HCT116 (cell line): ENCODE results near the gene CFAP410.

ENCODE experiments used
- SP1 ChIP-seq: IDR thresholded peaks from 2 replicates; pipeline ENCODE4 v1.6.1; 2012; ENCODE audit warnings: low read depth
- TF ChIP-seq, protein P1 (sequence below): IDR thresholded peaks from 2 replicates; pipeline ENCODE4 v1.6.1; 2012
- TF ChIP-seq, protein P2 (sequence below), 3 experiments: fragments of 200-600 bp in 1 of 3; sonication (generic) in 1 of 3; IDR thresholded peaks in 2 of 3; conservative IDR thresholded peaks in 1 of 3; 2 replicates each; pipeline ENCODE4 v1.5.1; 2012 to 2017; ENCODE audit warnings: low read depth in 2 of 3, low read length in 2 of 3, antibody characterized with exemption in 1 of 3, borderline replicate concordance in 1 of 3, control low read depth in 1 of 3, mild to moderate bottlenecking in 1 of 3, mixed read lengths in 1 of 3, mixed run types in 1 of 3, moderate library complexity in 1 of 3; ENCODE audit not compliant: insufficient read depth in 1 of 3

DNA sequence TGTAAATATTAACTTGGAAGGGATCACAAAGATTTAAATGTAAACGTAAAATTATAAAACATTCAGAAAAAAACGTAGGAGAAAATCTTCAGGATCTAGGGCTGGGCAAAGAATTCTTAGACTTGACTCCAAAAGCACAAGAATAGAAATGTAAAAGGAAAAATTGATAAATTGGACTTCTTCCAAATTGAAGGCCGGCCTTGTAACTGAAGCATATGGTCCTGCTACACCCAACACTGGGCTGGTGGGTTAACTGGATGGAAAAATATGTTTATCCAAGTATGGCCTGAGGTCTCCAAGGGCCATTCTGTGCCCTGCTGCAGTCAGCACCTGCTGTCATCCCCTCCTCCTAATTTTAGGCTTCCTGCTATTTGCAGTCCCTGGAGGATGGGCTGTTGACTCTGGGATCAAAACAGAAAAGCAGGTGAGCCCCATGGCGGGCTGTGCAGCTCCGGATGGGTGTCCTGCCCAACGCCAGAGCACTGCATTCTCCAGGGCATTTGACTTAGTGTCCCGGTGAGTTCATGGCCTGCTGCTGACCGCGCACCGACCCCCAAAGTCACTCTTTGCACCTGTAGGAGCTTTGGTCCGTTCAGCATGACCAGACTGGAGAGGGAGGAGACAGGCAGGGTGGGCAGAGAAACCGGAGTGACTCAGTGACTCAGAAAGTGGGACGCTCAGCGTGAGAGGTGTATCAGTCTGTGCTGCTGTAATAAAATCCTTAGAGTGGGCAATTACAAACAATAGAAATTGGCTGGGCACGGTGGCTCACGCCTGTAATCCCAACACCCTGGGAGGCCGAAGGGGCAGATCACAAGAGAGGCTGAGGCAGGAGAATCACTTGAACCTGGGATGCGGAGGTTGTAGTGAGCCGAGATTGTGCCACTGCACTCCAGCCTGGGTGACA, 59.6 kb downstream of the CFAP410 start:
- TF ChIP-seq, protein P1, sequence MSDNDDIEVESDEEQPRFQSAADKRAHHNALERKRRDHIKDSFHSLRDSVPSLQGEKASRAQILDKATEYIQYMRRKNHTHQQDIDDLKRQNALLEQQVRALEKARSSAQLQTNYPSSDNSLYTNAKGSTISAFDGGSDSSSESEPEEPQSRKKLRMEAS = no peak
- TF ChIP-seq, protein P2, sequence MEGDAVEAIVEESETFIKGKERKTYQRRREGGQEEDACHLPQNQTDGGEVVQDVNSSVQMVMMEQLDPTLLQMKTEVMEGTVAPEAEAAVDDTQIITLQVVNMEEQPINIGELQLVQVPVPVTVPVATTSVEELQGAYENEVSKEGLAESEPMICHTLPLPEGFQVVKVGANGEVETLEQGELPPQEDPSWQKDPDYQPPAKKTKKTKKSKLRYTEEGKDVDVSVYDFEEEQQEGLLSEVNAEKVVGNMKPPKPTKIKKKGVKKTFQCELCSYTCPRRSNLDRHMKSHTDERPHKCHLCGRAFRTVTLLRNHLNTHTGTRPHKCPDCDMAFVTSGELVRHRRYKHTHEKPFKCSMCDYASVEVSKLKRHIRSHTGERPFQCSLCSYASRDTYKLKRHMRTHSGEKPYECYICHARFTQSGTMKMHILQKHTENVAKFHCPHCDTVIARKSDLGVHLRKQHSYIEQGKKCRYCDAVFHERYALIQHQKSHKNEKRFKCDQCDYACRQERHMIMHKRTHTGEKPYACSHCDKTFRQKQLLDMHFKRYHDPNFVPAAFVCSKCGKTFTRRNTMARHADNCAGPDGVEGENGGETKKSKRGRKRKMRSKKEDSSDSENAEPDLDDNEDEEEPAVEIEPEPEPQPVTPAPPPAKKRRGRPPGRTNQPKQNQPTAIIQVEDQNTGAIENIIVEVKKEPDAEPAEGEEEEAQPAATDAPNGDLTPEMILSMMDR (IDR thresholded peaks at IDR 0.05 in 2 of 3, conservative IDR thresholded peaks at IDR 0.05 in 1 of 3; ENCODE audit: borderline replicate concordance in 1 of 3, insufficient read depth in 1 of 3, low read depth in 2 of 3, low read length in 2 of 3) = no peak
- TF ChIP-seq SP1 = no peak
